GM18511 (cell line): Measurements from ENCODE around the gene PRKG1.
"Not testable (repeated sequence)": the region's sequence is repeated elsewhere in the genome, so short reads cannot be mapped to it uniquely, and the experiment has no call there.

ENCODE experiments used
- ATAC-seq: cut with Tn5 transposase; IDR thresholded peaks from one replicate; pipeline ENCODE4 v1.9.1; 2021; ENCODE audit warnings: mild to moderate bottlenecking, moderate library complexity; ENCODE audit not compliant: unreplicated experiment

The PRKG1 gene

GRCh38 chr10:51313773-51314478 lies 239.6 kb downstream of the PRKG1 start:
- no peak for ATAC-seq

GRCh38 chr10:51314481-51314880 lies 240.2 kb downstream of the PRKG1 start:
- ATAC-seq, result no peak

GRCh38 chr10:51318399-51319172 lies 244.3 kb downstream of the PRKG1 start:
- no peak for ATAC-seq

GRCh38 chr10:51319173-51319435 lies 244.8 kb downstream of the PRKG1 start:
- ATAC-seq, result no peak

GRCh38 chr10:51321300-51321699 lies 247.0 kb downstream of the PRKG1 start:
- no peak for ATAC-seq

- no peak for ATAC-seq
These were observed 247.7 kb downstream of the PRKG1 start for GRCh38 chr10:51321980-51322379.

GRCh38 chr10:51325649-51326048 lies 251.4 kb downstream of the PRKG1 start:
- ATAC-seq, result no peak

GRCh38 chr10:51326174-51326573 lies 251.9 kb downstream of the PRKG1 start:
- ATAC-seq, result no peak

- no peak for ATAC-seq
These were observed 253.1 kb downstream of the PRKG1 start for GRCh38 chr10:51327432-51327831.

- ATAC-seq, result no peak
These were observed 266.1 kb downstream of the PRKG1 start for GRCh38 chr10:51340366-51340765.

- ATAC-seq, result no peak
These were observed 266.7 kb downstream of the PRKG1 start for GRCh38 chr10:51340845-51341610.

GRCh38 chr10:51341745-51342144 lies 267.5 kb downstream of the PRKG1 start:
- not testable (repeated sequence) for ATAC-seq

GRCh38 chr10:51342381-51342780 lies 268.1 kb downstream of the PRKG1 start:
- ATAC-seq, result no peak

GRCh38 chr10:51343391-51343790 lies 269.1 kb downstream of the PRKG1 start:
- ATAC-seq, result no peak

- no peak for ATAC-seq
These were observed 270.1 kb downstream of the PRKG1 start for GRCh38 chr10:51344371-51344770.

- no peak for ATAC-seq
These were observed 274.3 kb downstream of the PRKG1 start for GRCh38 chr10:51348622-51349021.

GRCh38 chr10:51357170-51357569 lies 282.9 kb downstream of the PRKG1 start:
- ATAC-seq, result no peak

GRCh38 chr10:51358227-51358626 lies 283.9 kb downstream of the PRKG1 start:
- ATAC-seq, result no peak

GRCh38 chr10:51363415-51363814 lies 289.1 kb downstream of the PRKG1 start:
- peak; percentile 82 for ATAC-seq

GRCh38 chr10:51364674-51365073 lies 290.4 kb downstream of the PRKG1 start:
- no peak for ATAC-seq

- ATAC-seq, result no peak
These were observed 291.8 kb downstream of the PRKG1 start for GRCh38 chr10:51366044-51366443.

GRCh38 chr10:51367127-51367526 lies 292.8 kb downstream of the PRKG1 start:
- no peak for ATAC-seq
